GM18508 (cell line): ENCODE measurements around the gene CBX7.

Experiments
- ATAC-seq: cut with Tn5 transposase; IDR thresholded peaks from one replicate; pipeline ENCODE4 v1.9.1; 2021; ENCODE audit warnings: moderate number of reproducible peaks; ENCODE audit not compliant: insufficient read depth, unreplicated experiment

The CBX7 gene

DNA sequence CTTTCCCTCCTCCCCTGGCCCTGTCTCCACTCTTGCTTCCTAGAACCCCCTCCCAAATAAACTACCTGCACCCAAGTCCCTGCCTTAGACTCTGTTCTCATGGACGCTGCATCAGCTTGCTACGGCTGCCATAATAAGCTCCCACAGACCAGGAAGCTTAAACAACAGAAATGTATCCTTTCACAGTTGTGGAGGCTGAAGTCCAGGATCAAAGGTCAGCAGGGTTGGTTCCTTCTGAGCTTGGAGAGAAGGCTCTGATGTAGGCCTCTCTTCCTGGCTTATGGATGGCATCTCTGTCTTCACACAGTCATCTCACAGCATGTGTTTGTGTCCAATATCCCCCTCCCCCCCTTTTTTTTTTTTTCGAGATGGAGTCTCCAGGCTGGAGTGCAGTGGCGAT, 23.4 kb downstream of the CBX7 start:
- ATAC-seq: no peak

DNA sequence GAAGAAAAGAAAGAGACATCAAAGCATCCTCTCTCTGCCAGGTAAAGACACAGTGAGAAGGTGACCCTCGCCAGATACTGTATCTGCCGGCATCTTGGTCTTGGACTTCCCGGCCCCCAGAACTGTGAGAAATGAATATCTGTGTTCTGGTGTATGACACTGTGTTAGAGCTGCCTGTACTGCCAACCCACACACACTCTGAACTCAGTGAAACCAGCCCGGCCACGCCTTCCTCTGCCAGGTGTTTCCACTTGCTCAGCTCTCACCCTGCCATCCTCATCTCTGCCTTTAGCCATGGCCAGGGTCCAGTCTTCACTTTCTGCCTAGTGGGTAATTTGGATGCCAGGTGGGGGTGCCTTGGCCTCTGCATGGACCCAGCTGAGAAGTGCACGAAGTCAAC, 24.0 kb downstream of the CBX7 start:
- no peak for ATAC-seq

DNA sequence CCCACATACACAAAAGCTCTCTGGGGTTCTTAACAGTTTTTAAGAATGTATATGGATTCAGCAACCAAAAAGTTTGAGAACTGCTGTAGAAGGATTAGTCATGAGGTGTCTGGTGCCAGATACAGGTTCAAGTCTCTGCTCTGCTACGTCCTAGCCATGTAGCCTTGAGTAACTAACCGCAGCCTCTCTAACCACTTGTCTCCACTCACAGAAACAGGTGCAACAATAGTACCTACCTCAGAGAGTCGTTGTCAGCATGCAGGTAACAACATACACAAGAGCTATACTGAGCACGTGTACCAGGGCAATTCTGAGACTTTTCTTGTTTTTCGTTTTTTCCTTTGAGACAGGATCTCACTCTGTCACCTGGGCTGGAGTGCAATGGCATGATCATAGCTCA, 26.9 kb downstream of the CBX7 start:
- ATAC-seq: no peak

DNA sequence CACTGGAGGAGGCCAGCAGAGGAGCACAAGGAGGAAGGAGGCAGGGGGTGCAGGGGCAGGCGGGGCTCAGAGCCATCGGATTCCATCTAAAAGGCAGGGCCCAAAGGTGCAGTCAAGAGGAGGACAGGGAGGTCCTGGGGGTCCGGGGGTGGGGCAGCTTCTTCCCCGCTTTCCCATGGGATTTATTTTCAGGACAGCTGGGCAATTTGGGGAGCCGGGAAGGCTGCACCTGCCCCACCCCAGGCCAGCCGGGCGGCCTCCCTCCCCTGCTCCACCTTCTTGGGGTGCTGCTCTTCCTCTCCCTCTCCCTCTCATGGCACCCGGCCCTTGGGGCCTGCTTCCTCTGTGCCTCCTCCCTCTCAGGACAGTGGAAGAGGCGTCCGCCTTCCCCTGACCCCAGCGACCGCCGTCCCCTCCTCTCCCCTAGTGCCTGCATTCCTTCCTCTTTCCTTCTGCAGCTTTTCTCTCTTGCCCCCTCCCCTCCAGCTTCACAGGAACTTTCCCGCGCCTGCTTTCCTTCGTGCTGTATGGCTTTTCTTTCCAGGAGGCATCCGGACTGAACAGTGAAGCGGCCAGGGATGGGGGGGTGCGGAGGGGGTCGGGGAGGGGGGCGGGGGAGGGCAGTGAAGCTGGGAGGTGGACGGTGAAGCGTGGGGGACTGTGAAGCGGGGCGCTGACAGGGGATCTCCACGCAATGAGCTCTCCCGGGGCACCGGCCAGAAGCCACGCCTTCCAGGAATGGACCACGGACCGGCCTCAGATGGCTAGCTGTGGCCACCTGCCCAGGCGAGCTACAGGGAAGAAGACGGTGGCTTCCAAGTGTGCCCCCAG, 28.5 kb downstream of the CBX7 start:
- no peak for ATAC-seq

DNA sequence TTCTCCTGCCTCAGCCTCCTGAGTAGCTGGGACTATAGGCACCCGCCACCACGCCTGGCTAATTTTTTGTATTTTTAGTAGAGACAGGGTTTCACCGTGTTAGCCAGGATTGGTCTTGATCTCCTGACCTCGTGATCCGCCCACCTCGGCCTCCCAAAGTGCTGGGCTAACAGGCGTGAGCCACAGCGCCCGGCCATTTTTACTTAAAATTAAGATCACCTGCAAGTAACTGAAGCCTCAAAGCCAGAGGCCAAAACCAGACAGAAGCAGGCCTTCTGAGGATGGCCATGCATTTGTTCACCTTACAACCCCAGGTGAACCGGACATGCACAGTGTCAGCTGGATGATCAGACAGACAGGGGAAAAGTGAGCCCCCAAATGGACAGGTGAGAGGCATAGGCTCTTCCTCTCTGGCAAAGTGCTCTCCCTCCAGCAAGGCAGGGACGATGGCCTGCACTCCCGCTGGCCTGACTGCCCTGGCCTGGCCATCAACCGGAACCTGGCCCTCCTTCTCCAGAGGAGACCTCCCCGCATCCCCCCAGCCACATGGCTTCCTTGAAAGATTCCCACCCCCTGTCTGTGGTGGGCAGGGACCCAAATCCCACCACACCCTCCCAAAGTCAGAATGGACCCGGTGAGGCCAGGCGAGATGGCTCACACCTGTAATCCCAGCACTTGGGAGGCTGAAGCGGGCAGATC, 29.6 kb downstream of the CBX7 start:
- no peak for ATAC-seq

DNA sequence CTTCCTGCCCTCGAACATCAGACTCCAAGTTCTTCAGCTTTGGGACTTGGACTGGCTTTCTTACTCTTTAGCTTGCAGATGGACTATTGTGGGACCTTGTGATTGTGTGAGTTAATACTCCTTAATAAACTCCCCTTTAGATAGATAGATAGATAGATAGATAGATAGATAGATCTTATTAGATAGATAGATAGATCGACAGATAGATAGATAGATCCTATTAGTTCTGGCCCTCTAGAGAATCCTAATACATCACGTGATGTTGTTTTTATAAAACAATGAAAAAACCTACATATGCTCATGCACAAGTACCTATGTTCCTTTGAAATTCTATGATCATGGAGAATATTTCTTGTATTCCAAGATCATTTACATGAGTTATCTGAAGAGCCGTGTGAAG, 31.5 kb downstream of the CBX7 start:
- ATAC-seq: no peak

DNA sequence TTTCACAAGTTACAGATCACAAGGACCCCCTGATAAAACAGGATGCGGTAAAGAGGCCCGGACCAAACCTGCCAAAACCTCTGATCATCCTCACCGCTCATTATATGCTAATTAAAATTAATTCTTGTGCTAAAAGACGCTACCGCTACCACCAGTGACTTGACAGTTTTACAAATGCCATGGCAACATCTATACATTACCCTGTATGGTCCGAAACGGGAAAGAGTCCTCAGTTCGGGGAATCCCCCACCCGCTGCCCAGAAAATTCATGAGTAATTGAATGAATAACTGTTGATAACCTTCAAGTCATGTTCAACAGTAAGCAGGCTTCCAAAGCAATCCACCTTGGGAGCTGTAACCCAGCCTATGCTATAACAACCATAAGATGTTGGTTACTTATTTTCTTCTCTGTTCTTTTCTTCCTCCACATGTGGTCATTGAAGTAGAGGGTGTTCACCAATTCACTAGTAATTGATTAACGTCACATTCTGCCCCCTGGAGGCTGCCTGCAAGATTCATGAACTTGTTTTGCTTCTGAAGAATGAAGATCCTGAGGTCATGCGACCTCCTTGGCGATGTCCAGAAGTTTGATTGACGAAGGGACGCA, 34.8 kb downstream of the CBX7 start:
- no peak for ATAC-seq

DNA sequence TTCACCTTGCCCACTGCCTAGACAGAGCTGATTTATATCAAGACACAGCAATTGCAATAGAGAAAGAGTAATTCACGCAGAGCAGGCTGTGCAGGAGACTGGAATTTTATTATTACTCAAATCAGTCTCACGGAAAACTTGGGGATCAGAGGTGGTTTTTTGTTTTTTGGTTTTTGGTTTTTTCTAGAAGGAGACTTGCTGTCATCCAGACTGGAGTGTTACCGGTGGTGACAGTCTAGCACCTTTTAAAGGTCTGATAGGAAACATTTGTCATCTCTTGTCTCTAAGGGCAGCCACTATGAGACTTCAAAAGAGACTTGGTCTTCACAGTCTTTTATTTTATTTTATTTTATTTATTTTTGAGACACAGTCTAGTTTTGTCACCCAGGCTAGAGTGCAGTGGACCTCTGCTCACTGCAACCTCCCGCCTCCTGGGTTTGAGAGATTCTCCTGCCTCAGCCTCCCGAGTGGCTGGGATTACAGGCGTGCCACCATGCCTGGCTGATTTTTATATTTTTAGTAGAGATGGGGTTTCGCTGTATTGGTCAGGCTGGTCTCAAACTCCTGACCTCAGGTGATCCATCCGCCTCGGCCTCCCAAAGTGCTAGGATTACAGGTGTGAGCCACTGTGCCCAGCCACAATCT, 36.4 kb downstream of the CBX7 start:
- ATAC-seq: no peak

DNA sequence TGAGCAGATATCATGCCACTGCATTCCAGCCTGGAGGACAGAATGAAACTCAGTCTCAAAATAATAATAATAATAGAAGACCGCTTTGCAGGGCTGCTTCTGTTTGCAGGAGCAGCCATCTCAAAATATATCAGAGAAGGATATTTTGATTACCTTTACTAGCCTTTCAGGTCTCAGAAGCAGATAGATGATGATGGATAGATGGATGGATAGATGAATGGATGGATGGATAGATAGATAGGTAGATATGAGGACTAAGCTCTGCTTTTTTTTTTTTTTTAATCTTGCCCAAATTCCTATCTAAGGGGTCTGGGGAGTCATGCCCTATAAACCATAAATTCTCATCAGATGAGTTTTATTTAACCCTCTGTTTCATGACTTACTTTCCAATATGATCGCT, 36.9 kb downstream of the CBX7 start:
- no peak for ATAC-seq

DNA sequence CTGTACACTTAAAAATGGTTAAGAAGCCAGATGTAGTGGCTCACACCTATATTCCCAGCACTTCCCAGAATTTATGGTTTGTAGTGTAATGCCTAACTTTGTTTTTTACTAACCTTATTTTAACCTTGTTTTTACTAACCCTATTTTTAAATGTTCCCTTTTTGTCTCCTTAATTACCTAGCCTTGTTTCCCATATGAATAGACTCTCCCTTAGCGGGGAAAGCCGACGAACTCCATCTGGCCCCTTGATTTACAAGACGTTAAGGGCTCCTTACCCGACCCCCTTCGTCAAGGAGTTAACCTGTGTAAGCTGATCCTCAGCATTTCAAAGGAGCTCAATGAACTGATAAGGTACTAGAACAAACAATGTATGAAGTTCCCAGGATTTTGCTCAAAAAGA, 38.4 kb downstream of the CBX7 start:
- ATAC-seq: no peak

DNA sequence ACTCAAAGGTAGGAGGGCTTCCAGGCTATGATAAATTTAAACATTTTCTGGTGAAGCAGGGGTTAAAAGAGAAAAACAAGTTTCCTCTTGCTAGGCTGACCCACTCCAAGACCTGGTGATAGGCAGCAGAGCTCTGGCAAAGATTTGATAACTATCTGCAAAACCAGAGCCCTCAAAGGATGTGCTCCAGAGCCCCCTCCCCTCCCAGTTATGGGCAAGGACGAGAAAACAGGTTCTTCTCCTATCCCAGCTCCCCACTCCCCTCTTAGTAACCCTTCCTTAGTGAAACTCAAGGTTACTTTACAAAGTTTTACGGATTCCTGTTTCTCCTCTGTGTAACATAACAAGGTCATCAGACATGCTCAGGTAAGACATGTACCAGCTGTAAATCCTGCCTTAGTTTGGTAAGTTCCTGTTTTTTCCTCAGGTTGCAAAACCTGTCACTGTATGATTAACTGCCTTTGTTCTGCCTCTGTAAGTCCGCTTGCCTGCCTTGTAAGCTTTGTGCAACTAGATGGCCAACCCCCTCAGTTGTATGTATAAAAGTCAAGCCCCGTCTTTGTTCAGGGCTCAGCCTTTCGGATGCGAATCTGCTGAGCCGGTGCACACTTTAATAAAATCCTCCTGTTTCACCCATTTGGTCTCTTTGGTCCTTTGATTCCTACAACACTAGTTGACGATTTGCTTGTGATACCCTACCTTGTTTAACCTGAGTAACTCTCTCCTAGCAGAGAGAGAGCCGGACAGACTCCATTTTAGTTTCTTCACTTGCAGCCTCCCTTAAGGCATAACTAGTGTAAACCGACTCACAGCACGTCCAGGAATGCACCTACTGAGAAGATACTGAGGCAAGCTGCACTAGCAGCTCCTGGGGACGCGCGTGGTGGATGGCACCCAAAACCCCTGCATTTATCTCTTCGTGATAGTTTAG, 41.6 kb downstream of the CBX7 start:
- ATAC-seq: no peak

DNA sequence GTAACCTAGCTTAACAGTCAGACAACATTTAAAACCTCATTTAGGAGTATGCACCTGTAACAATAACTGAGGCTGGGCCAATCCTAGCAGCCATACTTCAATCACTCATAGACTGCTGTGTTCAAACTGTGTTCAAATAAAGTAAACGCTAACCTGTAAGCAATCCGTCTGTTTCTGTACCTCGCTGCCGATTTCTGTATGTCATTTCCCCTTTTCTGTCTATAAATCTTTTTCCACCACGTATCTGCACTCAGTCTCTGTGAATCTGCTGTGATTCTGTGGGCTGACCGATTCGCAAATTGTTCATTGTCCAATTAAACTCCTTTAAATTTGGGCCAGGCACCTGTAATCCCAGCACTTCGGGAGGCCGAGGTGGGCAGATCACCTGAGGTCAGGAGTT, 43.1 kb downstream of the CBX7 start:
- no peak for ATAC-seq

DNA sequence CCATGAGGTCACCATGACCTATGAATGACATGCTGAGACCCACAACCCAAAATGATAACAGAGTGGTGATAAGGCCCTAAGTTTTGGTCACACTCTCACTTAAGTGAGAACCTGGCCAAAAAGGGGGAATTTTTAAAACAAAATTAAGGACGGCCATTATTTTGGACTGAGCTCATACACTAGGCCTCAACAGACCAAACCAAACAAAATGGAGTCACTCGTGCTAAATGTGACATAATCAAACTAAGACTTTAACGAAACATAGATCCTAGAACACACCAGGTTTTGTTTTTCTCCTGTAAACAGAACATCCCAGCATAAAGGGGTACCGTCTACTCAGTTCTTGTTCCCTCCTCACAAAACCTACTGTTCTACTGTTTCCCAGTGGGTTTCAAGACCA, 44.0 kb downstream of the CBX7 start:
- ATAC-seq: no peak

DNA sequence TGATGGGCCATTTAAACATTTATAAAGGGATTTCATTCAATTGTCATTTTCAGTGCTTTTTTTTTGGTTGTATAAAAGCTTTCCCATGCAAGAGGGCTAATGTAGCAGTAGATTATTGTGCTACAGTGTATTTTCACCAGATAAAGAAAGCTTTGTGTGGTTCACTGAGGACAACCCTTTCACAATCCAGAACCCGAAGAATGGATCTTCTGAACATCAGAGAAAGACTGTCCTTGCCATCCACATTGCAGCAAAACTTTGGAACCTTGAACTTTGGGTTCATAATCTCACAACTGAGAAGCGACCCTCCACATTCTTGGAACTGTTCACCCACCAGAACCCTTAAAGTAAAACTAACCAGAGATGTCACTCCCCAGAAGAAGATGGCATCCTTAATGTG, 46.2 kb downstream of the CBX7 start:
- no peak for ATAC-seq

DNA sequence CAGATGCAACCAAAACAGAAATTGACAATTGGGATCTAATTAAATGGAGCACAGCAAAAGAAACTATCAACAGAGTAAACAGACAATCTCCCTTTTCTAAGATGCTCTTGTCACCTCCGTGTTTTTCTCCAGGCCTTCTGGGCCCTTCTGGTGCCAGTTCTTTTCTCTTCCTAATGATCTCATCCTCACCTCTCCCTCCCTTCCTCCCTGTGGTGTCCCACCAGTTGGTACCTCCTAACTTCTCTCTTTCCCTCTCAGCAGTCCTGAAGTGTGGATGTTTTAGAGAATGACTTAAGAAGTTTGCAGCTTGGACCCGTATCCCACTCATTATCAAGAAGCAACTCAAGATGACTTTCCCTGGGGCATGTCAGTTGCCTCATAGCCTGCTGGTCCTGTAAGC, 49.0 kb downstream of the CBX7 start:
- ATAC-seq: no peak

DNA sequence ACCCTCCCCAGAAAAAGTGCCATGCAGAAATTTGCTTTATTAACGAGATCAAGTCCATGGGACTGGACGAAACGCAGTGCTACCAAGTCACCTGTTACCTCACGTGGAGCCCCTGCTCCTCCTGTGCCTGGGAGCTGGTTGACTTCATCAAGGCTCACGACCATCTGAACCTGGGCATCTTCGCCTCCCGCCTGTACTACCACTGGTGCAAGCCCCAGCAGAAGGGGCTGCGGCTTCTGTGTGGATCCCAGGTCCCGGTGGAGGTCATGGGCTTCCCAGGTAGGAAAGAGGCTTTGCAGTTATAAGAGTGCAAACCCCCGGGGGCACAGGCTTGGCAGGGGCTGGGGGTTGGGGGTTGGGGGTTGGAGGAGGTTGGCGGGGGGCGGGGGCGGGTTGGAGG, 51.3 kb downstream of the CBX7 start:
- ATAC-seq: no peak

DNA sequence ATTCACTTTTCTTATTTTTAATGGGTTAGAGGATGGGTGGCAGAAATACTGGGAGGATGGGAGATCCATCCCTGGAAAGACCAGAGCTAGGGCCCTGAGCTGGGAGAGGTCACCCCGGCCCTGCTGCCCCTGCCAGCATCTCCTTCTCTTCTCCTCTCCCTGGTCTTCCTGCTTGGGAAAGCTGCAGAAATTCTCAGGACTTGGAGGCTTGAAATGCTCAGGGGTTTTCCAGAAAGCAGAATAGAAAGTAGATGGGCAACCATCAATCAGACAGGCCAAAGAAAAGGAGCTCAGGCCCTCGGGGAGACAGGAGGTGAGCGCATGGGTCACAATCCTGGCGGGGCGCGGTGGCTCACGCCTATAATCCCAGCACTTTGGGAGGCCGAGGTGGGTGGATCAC, 53.9 kb downstream of the CBX7 start:
- ATAC-seq: no peak

DNA sequence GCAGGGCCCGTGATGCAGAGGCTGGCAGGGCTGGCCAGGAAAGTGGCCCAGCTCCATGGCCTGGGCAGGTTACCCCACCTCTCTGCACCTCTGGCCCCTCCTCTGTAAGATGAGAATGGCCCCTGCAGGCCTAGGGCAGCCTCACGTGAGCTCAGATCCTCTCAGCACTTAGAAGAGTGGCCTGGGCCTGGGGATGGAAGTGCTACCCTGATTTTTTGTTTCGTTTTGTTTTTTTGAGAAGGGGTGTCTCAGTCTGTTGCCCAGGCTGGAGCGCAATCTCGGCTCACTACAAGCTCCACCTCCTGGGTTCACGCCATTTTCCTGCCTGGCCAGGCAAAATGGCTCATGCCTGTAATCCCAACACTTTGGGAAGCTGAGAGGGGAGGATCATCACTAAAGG, 54.5 kb downstream of the CBX7 start:
- no peak for ATAC-seq

DNA sequence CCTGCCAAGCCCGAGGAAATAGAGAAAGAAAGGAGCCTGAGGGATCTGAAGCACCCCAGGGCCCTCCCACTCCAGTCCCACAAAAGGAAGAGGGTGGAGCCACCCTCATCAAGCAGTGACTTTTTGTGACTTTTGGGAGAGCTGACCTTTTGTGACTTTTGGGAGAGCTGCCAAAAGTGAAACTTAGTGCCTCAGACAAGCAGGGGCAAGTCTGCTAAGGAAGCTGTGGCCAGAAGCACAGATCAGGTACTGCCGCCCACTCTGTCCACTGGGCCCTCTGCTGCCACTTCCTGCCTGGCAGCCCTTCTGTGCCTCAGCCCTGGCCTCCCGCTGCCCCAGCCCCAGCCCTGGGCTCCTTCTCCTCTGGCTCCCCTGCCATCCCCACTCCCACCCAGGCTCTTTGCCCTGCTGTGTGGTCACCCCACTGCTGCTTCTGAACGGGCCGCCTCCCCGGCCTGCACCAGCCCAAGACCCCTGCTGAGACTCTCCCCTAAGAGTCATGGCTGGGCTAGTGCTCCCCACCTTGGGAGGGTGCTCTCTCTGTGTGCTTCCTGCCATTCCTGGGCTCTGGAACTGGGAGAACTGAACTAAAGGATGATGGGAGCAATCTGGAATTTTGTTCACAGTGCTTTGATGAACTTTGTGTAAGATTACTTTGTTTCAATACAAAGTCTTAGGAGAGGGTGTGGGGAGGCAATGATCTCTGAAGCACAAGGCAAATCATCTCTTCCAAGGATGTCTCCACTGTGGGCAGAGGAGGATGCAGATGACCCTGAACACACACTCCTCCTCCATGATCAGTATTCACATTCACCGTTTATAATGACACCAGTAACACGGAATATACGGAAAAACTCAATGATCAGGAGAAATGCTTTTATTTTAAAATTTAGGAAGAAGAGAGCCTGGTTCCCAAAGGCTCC, 55.1 kb downstream of the CBX7 start, which contains the start of gene APOBEC3H:
TSS of gene APOBEC3H (plus strand) at position 147 of the 923 bp plus-strand sequence. CDS start 3,035 bp downstream, outside the sequence.
- no peak for ATAC-seq
